AG09309 (cell line): Measurements from ENCODE around the gene TBPL2.

Source experiments
- DNase-seq: peaks from one replicate; pipeline ENCODE4 v3.0.0-alpha.2; 2010; ENCODE audit warnings: low read depth
- H3K4me3 ChIP-seq: 2 replicates; pipeline ENCODE4 v1.5.1; 2011; ENCODE audit warnings: mild to moderate bottlenecking, low read depth, low read length, moderate library complexity; ENCODE audit not compliant: control insufficient read depth
- CTCF ChIP-seq: IDR thresholded peaks from 2 replicates; pipeline ENCODE4 v1.5.1; 2011; ENCODE audit warnings: mild to moderate bottlenecking, low read depth, low read length, inconsistent platforms; ENCODE audit not compliant: insufficient read depth, control insufficient read depth; ENCODE audit errors: missing control alignments

Gene TBPL2

GRCh38 chr14:55399183-55399582, 41.2 kb downstream of the TBPL2 start:
- TF ChIP-seq CTCF: no peak

GRCh38 chr14:55398679-55399078, 41.7 kb downstream of the TBPL2 start:
- H3K4me3 ChIP-seq: no peak overlapping the region
- no peak for TF ChIP-seq CTCF
- peak; percentile 83 for DNase-seq

More at GRCh38 chr14:55399183-55399582, 41.2 kb downstream of the TBPL2 start:
- no peak for DNase-seq
- H3K4me3 ChIP-seq: no peak overlapping the region

- TF ChIP-seq CTCF: no peak
- H3K4me3 ChIP-seq: no peak overlapping the region
- DNase-seq: peak; percentile 71
Measured at GRCh38 chr14:55389330-55389729, 51.1 kb downstream of the TBPL2 start.

- no peak for TF ChIP-seq CTCF
- H3K4me3 ChIP-seq: no peak overlapping the region
- peak; percentile 45 for DNase-seq
Measured at GRCh38 chr14:55388160-55388559, 52.3 kb downstream of the TBPL2 start.

DNA sequence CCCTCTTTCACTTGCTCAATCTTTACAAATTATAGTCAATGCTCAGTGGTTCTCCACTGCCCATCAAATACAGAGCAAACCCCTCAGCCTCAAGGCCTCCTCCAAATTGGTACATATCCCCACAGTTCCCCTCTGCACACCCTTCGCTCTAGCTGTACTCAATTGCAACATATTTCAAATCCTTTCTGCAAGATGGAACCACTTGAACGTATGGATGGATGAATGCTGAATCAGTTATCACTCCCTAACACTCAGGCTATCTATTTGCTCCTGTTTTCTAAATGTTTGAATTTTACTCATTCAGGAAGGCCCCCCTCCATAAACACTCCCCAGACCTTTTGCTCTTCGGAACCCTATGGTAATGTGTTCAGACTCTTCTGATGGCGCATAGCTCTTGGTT, 53.3 kb downstream of the TBPL2 start:
- DNase-seq: no peak
- no peak overlapping the region for H3K4me3 ChIP-seq
- TF ChIP-seq CTCF: no peak

DNA sequence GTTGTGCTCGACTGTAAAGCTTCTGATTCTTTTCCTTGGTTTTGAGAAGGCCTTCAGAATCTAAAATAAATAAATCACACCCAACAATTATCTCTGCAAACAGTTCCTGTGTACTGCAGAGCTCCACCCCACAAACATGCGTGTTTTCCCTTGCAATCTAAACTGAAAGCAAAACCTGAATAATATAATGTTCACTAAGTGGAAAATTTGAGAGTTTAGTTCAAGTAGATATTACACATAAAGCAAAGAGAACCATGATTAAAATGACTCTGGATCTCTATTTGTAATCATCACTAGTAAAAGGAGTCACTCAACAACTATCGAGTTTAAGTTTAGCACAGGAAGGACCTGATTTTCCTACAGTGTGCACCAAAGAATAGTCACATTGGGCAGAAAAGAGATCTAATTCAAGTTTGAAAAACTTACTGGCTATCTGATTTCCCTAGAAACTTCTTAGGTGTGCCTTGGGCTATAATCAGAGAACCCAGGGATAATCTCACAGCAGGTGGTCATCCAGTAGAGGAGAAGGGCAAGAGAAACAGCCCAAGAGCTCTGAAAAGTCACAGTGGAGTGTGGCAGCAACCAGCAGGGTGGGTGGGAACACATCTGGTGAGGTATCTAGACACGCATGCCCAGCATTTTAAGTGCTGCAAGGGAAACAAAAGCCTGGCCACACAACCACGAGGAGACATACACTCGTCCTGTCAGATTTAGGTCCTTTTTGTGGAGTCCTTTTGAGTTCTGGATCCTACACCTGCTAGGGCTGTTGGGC, 54.2 kb downstream of the TBPL2 start:
- no peak for TF ChIP-seq CTCF
- DNase-seq: no peak
- H3K4me3 ChIP-seq: no peak overlapping the region
